Measurements from ENCODE around the gene KIR2DL1. TPM values are rescaled to one million over a fixed set of nuclear protein-coding genes. Genes with fewer than 3 reads are reported as not detected.

Gene KIR2DL1
- total and polyA plus RNA-seq, 9 of the 15 experiments (the other 6 are each of a cell fraction or from before 2014, with no cell fraction given) = not detected

GRCh38 chr19:54727562-54727961, 42.0 kb upstream of the KIR2DL1 start:
- peaks cover 0 to 10% of the 10 kb centered on the region in 2 experiments; a peak in 1 of 5 replicates for H3K27me3 ChIP-seq (ENCODE audit: control insufficient read depth in 2 of 2, insufficient read depth in 2 of 2, low read length in 2 of 2)
- ChIA-PET POLR2A (no interaction called here), CTCF (ENCODE audit: low intra/inter-chr PET ratio) (no interaction called here)
- H3K27ac ChIP-seq (ENCODE audit: extremely low read depth, low read depth, low read length) = no peak overlapping the region
- H3K9me1 ChIP-seq (ENCODE audit: control insufficient read depth, insufficient read depth, low read length) = no peaks in the 10 kb centered on the region
- H3K36me3 ChIP-seq (ENCODE audit: control insufficient read depth, insufficient read depth, low read length) = no peaks in the 10 kb centered on the region
- no peaks in the 10 kb centered on the region; the same call in 1 of the 2 replicates for H3K9me3 ChIP-seq (replicated peaks; ENCODE audit: control insufficient read depth, insufficient read depth, low read depth, low read length)
- TF ChIP-seq ATF6 (CRISPR knock-in tag; IDR thresholded peaks at IDR 0.05) (no peak), KLF16 (IDR thresholded peaks at IDR 0.05) (no peak), ZBTB33 (CRISPR knock-in tag; IDR thresholded peaks at IDR 0.05) (no peak)
- no peaks in the 10 kb centered on the region for H4K20me1 ChIP-seq (replicated peaks; ENCODE audit: control insufficient read depth, insufficient read depth, low read length)
- H2AFZ ChIP-seq (ENCODE audit: low read depth, low read length) = no peak overlapping the region
- ATAC-seq = no peak
- FAIRE-seq = no peak
- no TSS peak for BruUV-seq (replicated peaks)
- WGBS (ENCODE audit: insufficient coverage, low coverage, missing lambda C conversion rate) = 0% methylated on average over 10 of the region's 10 CpGs
- intact Hi-C loops (cut with micrococcal nuclease) = no loop called here
- in situ Hi-C loops (cut with MboI) = no loop called here
- H3K4me1 ChIP-seq (replicated peaks in 1 of 2; ENCODE audit: control insufficient read depth in 2 of 2, insufficient read depth in 2 of 2, low read length in 2 of 2) = no peaks in the 10 kb centered on the region; a peak in 2 of 5 replicates
- H3K4me2 ChIP-seq (ENCODE audit: insufficient read depth, low read length) = no peak overlapping the region
- no peaks in the 10 kb centered on the region for H3K79me2 ChIP-seq (ENCODE audit: control insufficient read depth, insufficient read depth, low read length)
- H3K4me3 ChIP-seq = no peak overlapping the region
- H3K9ac ChIP-seq (ENCODE audit: insufficient read depth in 1 of 2, low read depth in 2 of 2, low read length in 2 of 2) = no peak overlapping the region
- DNase-seq (ENCODE audit: extremely low read depth in 1 of 4, low spot score in 3 of 4) = no peak

All from K562 (cell line).